K562 (cell line): ENCODE data around the gene ANAPC5.

ENCODE experiments used
- ADNP ChIP-seq: fragments of 200-800 bp; sonication (Bioruptor generic); IDR thresholded peaks from 2 replicates; pipeline ENCODE4 v1.6.1; 2016; ENCODE audit warnings: missing genetic modification characterization, missing compliant biosample characterization
- EP300 ChIP-seq: IDR thresholded peaks from 2 replicates; pipeline ENCODE4 v1.6.1; 2012; ENCODE audit warnings: low read length, improper control_type of control experiment
- GABPA ChIP-seq: fragments of 200-800 bp; sonication (Bioruptor generic); conservative IDR thresholded peaks from 2 replicates; pipeline ENCODE4 v1.6.1; 2016; ENCODE audit warnings: low read depth, missing genetic modification characterization, missing compliant biosample characterization
- POLR2A ChIP-seq: fragments of 450-650 bp; conservative IDR thresholded peaks from 2 replicates; pipeline ENCODE4 v1.6.1; 2016
- ZNF212 ChIP-seq: fragments of 450-650 bp; formaldehyde crosslinking; IDR thresholded peaks from 2 replicates; pipeline ENCODE4 v1.4.0; 2020; ENCODE audit warnings: mild to moderate bottlenecking
- TF ChIP-seq, protein P1 (sequence below), 2 experiments: fragments of 450-650 bp; formaldehyde crosslinking in 1 of 2; IDR thresholded peaks; 2 replicates each; pipeline versions ENCODE4 v1.4.0 to v1.6.1; 2014 to 2020; ENCODE audit warnings: mild to moderate bottlenecking in 2 of 2, borderline replicate concordance in 1 of 2, low read depth in 1 of 2
- TF ChIP-seq, protein P2 (sequence below), 3 experiments: IDR thresholded peaks in 2 of 3; conservative IDR thresholded peaks in 1 of 3; 2 replicates each; pipeline ENCODE4 v1.5.1; 2011 to 2012; ENCODE audit warnings: low read length in 3 of 3, mild to moderate bottlenecking in 3 of 3, control low read depth in 2 of 3, improper control_type of control experiment in 1 of 3, inconsistent platforms in 1 of 3, low read depth in 1 of 3, mixed read lengths in 1 of 3, moderate library complexity in 1 of 3; ENCODE audit not compliant: insufficient read depth in 2 of 3

DNA sequence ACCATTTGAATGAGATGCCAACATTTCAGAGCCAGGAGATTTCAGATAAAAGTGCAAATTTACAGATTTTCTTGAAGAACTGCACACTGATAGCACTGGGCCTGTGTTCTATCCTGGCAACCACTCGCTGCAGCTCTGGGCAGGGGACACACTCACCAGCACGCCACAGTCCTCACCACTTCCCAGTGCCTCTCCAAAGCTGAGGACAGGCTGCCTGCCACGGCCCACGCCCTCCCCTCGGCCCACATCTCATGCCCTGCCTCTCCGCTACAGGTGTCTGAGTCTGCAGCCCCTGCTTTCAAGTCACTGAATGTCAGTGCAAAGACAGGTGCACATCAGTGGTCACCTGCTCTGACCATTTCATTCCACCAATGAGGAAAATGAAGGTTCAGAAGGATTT lies 68.4 kb downstream of the ANAPC5 start:
- TF ChIP-seq POLR2A: no peak
- no peak for TF ChIP-seq EP300
- no peak for TF ChIP-seq GABPA (tag)
- TF ChIP-seq, protein P1, sequence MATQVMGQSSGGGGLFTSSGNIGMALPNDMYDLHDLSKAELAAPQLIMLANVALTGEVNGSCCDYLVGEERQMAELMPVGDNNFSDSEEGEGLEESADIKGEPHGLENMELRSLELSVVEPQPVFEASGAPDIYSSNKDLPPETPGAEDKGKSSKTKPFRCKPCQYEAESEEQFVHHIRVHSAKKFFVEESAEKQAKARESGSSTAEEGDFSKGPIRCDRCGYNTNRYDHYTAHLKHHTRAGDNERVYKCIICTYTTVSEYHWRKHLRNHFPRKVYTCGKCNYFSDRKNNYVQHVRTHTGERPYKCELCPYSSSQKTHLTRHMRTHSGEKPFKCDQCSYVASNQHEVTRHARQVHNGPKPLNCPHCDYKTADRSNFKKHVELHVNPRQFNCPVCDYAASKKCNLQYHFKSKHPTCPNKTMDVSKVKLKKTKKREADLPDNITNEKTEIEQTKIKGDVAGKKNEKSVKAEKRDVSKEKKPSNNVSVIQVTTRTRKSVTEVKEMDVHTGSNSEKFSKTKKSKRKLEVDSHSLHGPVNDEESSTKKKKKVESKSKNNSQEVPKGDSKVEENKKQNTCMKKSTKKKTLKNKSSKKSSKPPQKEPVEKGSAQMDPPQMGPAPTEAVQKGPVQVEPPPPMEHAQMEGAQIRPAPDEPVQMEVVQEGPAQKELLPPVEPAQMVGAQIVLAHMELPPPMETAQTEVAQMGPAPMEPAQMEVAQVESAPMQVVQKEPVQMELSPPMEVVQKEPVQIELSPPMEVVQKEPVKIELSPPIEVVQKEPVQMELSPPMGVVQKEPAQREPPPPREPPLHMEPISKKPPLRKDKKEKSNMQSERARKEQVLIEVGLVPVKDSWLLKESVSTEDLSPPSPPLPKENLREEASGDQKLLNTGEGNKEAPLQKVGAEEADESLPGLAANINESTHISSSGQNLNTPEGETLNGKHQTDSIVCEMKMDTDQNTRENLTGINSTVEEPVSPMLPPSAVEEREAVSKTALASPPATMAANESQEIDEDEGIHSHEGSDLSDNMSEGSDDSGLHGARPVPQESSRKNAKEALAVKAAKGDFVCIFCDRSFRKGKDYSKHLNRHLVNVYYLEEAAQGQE (IDR thresholded peaks at IDR 0.05; ENCODE audit: borderline replicate concordance): no peak
- TF ChIP-seq, protein P1 (CRISPR knock-in tag; IDR thresholded peaks at IDR 0.05; ENCODE audit: low read depth): no peak
- TF ChIP-seq, protein P2, sequence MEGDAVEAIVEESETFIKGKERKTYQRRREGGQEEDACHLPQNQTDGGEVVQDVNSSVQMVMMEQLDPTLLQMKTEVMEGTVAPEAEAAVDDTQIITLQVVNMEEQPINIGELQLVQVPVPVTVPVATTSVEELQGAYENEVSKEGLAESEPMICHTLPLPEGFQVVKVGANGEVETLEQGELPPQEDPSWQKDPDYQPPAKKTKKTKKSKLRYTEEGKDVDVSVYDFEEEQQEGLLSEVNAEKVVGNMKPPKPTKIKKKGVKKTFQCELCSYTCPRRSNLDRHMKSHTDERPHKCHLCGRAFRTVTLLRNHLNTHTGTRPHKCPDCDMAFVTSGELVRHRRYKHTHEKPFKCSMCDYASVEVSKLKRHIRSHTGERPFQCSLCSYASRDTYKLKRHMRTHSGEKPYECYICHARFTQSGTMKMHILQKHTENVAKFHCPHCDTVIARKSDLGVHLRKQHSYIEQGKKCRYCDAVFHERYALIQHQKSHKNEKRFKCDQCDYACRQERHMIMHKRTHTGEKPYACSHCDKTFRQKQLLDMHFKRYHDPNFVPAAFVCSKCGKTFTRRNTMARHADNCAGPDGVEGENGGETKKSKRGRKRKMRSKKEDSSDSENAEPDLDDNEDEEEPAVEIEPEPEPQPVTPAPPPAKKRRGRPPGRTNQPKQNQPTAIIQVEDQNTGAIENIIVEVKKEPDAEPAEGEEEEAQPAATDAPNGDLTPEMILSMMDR (IDR thresholded peaks at IDR 0.05 in 2 of 3, conservative IDR thresholded peaks at IDR 0.05 in 1 of 3; ENCODE audit: insufficient read depth in 2 of 3, low read depth in 1 of 3, low read length in 3 of 3): no peak
- TF ChIP-seq ADNP (tag): no peak
- TF ChIP-seq ZNF212 (CRISPR knock-in tag): no peak
